GM11168 (cell line): ENCODE measurements around the gene PPP3CA.

Source experiments
- in situ Hi-C: fragments of 300-500 bp; cut with MboI; formaldehyde crosslinking; loops from one replicate; pipeline ENCODE4 v1.12.0; 2022; ENCODE audit warnings: low sequenced_read_pairs; ENCODE audit not compliant: unreplicated experiment

PPP3CA gene

GRCh38 chr4:101291198-101291597 lies 56.1 kb downstream of the PPP3CA start:
- in situ Hi-C loops, result no loop called here

GRCh38 chr4:101290654-101291053 lies 56.7 kb downstream of the PPP3CA start:
- in situ Hi-C loops, result no loop called here

GRCh38 chr4:101289306-101289705 lies 58.0 kb downstream of the PPP3CA start:
- in situ Hi-C loops, result no loop called here

GRCh38 chr4:101288365-101289145 lies 58.8 kb downstream of the PPP3CA start:
- in situ Hi-C loops, result no loop called here

GRCh38 chr4:101287324-101287723 lies 60.0 kb downstream of the PPP3CA start:
- in situ Hi-C loops, result no loop called here

- in situ Hi-C loops, result no loop called here
Observed at GRCh38 chr4:101286663-101287062, 60.7 kb downstream of the PPP3CA start.

- in situ Hi-C loops, result no loop called here
Observed at GRCh38 chr4:101285985-101286384, 61.3 kb downstream of the PPP3CA start.

- in situ Hi-C loops, result no loop called here
Observed at GRCh38 chr4:101284546-101284945, 62.8 kb downstream of the PPP3CA start.

- in situ Hi-C loops, result no loop called here
Observed at GRCh38 chr4:101283434-101283833, 63.9 kb downstream of the PPP3CA start.

- in situ Hi-C loops, result no loop called here
Observed at GRCh38 chr4:101282076-101282844, 65.1 kb downstream of the PPP3CA start.

GRCh38 chr4:101280866-101281600 lies 66.3 kb downstream of the PPP3CA start:
- in situ Hi-C loops, result no loop called here

GRCh38 chr4:101279377-101279871 lies 67.9 kb downstream of the PPP3CA start:
- in situ Hi-C loops, result no loop called here

GRCh38 chr4:101277671-101278070 lies 69.7 kb downstream of the PPP3CA start:
- in situ Hi-C loops, result no loop called here

GRCh38 chr4:101276661-101277060 lies 70.7 kb downstream of the PPP3CA start:
- in situ Hi-C loops, result no loop called here

- in situ Hi-C loops, result no loop called here
Observed at GRCh38 chr4:101274888-101275752, 72.2 kb downstream of the PPP3CA start.

GRCh38 chr4:101271516-101271915 lies 75.8 kb downstream of the PPP3CA start:
- in situ Hi-C loops, result no loop called here

- in situ Hi-C loops, result no loop called here
Observed at GRCh38 chr4:101269682-101270081, 77.6 kb downstream of the PPP3CA start.

GRCh38 chr4:101265816-101266172 lies 81.5 kb downstream of the PPP3CA start:
- in situ Hi-C loops, result no loop called here

- in situ Hi-C loops, result no loop called here
Observed at GRCh38 chr4:101264993-101265815, 82.1 kb downstream of the PPP3CA start.
